K562 (cell line): ENCODE measurements around the gene SDR9C7. TPM values are rescaled to one million over a fixed set of nuclear protein-coding genes. Genes with fewer than 3 reads are reported as not detected.
A peak's percentile ranks its signal among the peaks of the same experiment; 100 is the strongest.

Source experiments
- ELF1 ChIP-seq: fragments of 200-800 bp; sonication (Bioruptor generic); IDR thresholded peaks from 2 replicates; pipeline ENCODE4 v1.6.1; 2016; ENCODE audit warnings: missing genetic modification characterization, missing compliant biosample characterization
- PKNOX1 ChIP-seq: fragments of 450-650 bp; IDR thresholded peaks from 2 replicates; pipeline ENCODE4 v1.6.1; 2016
- RAD21 ChIP-seq, 2 experiments: fragments of 250-450 bp in 1 of 2; fragments of 450-650 bp in 1 of 2; sonication (Bioruptor Pico) in 1 of 2; formaldehyde crosslinking in 1 of 2; IDR thresholded peaks in 1 of 2; conservative IDR thresholded peaks in 1 of 2; 2 replicates each; pipeline versions ENCODE4 v1.4.0 to v1.8.0; 2020 to 2022; ENCODE audit warnings: mild to moderate bottlenecking in 2 of 2, moderate library complexity in 1 of 2
- TRIM24 ChIP-seq, 2 experiments: fragments of 450-650 bp; IDR thresholded peaks; 2 replicates each; pipeline ENCODE4 v1.6.1; 2016
- ZBTB5 ChIP-seq: fragments of 450-650 bp; IDR thresholded peaks from 2 replicates; pipeline ENCODE4 v1.6.1; 2017; ENCODE audit warnings: antibody characterized with exemption
- polyA plus RNA-seq, 8 experiments: library from polyadenylated mRNA; depleted of rRNA in 4 of 8; stranded (reverse) in 5 of 8; unstranded in 3 of 8; fragments of >200 nt; fragmentation: Nextera tagmentation in 2 of 8; fragmentation: Illumina TruSeq in 1 of 8; extraction: Ambion mirVana in 2 of 8; extraction: Trizol in 1 of 8; gene quantifications; 2 replicates each; pipeline versions ENCODE4 v1.2.1 to v1.2.3, GENCODE V29; 2011 to 2014; ENCODE audit warnings: inconsistent platforms in 1 of 8, missing spikeins in 1 of 8
- total RNA-seq, 7 experiments: library from RNA; depleted of rRNA in 6 of 7; stranded (reverse); fragments of >200 nt in 6 of 7; fragmentation: Illumina TruSeq in 2 of 7; extraction: Trizol in 2 of 7; gene quantifications; 2 replicates each; pipeline versions ENCODE4 v1.2.1 to v1.2.3, GENCODE V29; 2011 to 2021; ENCODE audit warnings: low replicate concordance in 1 of 7
- TF ChIP-seq, protein P1 (sequence below): fragments of 200-600 bp; sonication (generic); IDR thresholded peaks from one replicate; pipeline ENCODE4 v1.6.1; 2012; ENCODE audit warnings: mild to moderate bottlenecking, low read depth, low read length, inconsistent platforms
- TF ChIP-seq, protein P2 (sequence below): fragments of 450-650 bp; IDR thresholded peaks from 2 replicates; pipeline ENCODE4 v1.7.1; 2018; ENCODE audit warnings: mild to moderate bottlenecking, low read depth; ENCODE audit not compliant: partially characterized antibody

Gene SDR9C7
- total and polyA plus RNA-seq, 9 of the 15 experiments (the other 6 are each of a cell fraction or from before 2014, with no cell fraction given) = 0.04 to 0.59 (median 0.06) TPM; not detected in 6

GRCh38 chr12:56900583-56900982, 33.6 kb downstream of the SDR9C7 start (continued):
- TF ChIP-seq, protein P1, sequence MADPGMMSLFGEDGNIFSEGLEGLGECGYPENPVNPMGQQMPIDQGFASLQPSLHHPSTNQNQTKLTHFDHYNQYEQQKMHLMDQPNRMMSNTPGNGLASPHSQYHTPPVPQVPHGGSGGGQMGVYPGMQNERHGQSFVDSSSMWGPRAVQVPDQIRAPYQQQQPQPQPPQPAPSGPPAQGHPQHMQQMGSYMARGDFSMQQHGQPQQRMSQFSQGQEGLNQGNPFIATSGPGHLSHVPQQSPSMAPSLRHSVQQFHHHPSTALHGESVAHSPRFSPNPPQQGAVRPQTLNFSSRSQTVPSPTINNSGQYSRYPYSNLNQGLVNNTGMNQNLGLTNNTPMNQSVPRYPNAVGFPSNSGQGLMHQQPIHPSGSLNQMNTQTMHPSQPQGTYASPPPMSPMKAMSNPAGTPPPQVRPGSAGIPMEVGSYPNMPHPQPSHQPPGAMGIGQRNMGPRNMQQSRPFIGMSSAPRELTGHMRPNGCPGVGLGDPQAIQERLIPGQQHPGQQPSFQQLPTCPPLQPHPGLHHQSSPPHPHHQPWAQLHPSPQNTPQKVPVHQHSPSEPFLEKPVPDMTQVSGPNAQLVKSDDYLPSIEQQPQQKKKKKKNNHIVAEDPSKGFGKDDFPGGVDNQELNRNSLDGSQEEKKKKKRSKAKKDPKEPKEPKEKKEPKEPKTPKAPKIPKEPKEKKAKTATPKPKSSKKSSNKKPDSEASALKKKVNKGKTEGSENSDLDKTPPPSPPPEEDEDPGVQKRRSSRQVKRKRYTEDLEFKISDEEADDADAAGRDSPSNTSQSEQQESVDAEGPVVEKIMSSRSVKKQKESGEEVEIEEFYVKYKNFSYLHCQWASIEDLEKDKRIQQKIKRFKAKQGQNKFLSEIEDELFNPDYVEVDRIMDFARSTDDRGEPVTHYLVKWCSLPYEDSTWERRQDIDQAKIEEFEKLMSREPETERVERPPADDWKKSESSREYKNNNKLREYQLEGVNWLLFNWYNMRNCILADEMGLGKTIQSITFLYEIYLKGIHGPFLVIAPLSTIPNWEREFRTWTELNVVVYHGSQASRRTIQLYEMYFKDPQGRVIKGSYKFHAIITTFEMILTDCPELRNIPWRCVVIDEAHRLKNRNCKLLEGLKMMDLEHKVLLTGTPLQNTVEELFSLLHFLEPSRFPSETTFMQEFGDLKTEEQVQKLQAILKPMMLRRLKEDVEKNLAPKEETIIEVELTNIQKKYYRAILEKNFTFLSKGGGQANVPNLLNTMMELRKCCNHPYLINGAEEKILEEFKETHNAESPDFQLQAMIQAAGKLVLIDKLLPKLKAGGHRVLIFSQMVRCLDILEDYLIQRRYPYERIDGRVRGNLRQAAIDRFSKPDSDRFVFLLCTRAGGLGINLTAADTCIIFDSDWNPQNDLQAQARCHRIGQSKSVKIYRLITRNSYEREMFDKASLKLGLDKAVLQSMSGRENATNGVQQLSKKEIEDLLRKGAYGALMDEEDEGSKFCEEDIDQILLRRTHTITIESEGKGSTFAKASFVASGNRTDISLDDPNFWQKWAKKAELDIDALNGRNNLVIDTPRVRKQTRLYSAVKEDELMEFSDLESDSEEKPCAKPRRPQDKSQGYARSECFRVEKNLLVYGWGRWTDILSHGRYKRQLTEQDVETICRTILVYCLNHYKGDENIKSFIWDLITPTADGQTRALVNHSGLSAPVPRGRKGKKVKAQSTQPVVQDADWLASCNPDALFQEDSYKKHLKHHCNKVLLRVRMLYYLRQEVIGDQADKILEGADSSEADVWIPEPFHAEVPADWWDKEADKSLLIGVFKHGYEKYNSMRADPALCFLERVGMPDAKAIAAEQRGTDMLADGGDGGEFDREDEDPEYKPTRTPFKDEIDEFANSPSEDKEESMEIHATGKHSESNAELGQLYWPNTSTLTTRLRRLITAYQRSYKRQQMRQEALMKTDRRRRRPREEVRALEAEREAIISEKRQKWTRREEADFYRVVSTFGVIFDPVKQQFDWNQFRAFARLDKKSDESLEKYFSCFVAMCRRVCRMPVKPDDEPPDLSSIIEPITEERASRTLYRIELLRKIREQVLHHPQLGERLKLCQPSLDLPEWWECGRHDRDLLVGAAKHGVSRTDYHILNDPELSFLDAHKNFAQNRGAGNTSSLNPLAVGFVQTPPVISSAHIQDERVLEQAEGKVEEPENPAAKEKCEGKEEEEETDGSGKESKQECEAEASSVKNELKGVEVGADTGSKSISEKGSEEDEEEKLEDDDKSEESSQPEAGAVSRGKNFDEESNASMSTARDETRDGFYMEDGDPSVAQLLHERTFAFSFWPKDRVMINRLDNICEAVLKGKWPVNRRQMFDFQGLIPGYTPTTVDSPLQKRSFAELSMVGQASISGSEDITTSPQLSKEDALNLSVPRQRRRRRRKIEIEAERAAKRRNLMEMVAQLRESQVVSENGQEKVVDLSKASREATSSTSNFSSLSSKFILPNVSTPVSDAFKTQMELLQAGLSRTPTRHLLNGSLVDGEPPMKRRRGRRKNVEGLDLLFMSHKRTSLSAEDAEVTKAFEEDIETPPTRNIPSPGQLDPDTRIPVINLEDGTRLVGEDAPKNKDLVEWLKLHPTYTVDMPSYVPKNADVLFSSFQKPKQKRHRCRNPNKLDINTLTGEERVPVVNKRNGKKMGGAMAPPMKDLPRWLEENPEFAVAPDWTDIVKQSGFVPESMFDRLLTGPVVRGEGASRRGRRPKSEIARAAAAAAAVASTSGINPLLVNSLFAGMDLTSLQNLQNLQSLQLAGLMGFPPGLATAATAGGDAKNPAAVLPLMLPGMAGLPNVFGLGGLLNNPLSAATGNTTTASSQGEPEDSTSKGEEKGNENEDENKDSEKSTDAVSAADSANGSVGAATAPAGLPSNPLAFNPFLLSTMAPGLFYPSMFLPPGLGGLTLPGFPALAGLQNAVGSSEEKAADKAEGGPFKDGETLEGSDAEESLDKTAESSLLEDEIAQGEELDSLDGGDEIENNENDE = no peak
- TF ChIP-seq PKNOX1 (peak; percentile 64; the same call in 1 of the 2 replicates), ZBTB5 (no peak), TRIM24 (IDR thresholded peaks at IDR 0.05) (no peak), RAD21 (CRISPR knock-in tag; conservative IDR thresholded peaks at IDR 0.05 in 1 of 2, IDR thresholded peaks at IDR 0.05 in 1 of 2) (peak in 1 of 2 experiments; percentile 35; a peak in 2 of 4 replicates), ELF1 (tag) (no peak)
- TF ChIP-seq, protein P2, sequence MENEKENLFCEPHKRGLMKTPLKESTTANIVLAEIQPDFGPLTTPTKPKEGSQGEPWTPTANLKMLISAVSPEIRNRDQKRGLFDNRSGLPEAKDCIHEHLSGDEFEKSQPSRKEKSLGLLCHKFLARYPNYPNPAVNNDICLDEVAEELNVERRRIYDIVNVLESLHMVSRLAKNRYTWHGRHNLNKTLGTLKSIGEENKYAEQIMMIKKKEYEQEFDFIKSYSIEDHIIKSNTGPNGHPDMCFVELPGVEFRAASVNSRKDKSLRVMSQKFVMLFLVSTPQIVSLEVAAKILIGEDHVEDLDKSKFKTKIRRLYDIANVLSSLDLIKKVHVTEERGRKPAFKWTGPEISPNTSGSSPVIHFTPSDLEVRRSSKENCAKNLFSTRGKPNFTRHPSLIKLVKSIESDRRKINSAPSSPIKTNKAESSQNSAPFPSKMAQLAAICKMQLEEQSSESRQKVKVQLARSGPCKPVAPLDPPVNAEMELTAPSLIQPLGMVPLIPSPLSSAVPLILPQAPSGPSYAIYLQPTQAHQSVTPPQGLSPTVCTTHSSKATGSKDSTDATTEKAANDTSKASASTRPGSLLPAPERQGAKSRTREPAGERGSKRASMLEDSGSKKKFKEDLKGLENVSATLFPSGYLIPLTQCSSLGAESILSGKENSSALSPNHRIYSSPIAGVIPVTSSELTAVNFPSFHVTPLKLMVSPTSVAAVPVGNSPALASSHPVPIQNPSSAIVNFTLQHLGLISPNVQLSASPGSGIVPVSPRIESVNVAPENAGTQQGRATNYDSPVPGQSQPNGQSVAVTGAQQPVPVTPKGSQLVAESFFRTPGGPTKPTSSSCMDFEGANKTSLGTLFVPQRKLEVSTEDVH = no peak
